ENCODE data around the gene GPR3. TPM values are rescaled to one million over a fixed set of nuclear protein-coding genes. Genes with fewer than 3 reads are reported as not detected.

GPR3 gene
- 3.3 TPM in 2 replicates for total RNA-seq

- intact Hi-C loops (cut with micrococcal nuclease), result loop anchor here (1.0 kb wide), 4 partner anchors 26 to 271 kb away; partner anchors contain the start of genes MAP3K6 and TMEM222
- Mint-ChIP-seq H3K4me1 (peaks cover 13% of the 10 kb centered on the region), H3K27me3 (peaks cover 12% of the 10 kb centered on the region)
Observed at GRCh38 chr1:27392096-27392777, at the start of gene GPR3. Gene GPR3, plus strand, starts transcription at chr1:27392622. Its CDS starts 1,177 bp downstream, at chr1:27393799.

GRCh38 chr1:27342778-27343638 is 49.4 kb upstream of the GPR3 start:
- peak; percentile 93 for DNase-seq
- Mint-ChIP-seq H3K27ac (peak overlapping the region; percentile 87), H3K4me3 (peak overlapping the region; percentile 86), H3K4me1 (peaks cover 61% of the 10 kb centered on the region), H3K27me3 (no peaks in the 10 kb centered on the region), H3K36me3 (ENCODE audit: low read depth) (peaks cover 19% of the 10 kb centered on the region), H3K9me3 (no peaks in the 10 kb centered on the region)
- intact Hi-C loops (cut with micrococcal nuclease), result no loop called here

More at GRCh38 chr1:27392096-27392777, at the start of gene GPR3:
- peak within 1 kb of the TSS; percentile 93 for H3K27ac Mint-ChIP-seq
- peak within 1 kb of the TSS; percentile 87 for H3K4me3 Mint-ChIP-seq
- no peaks in the 10 kb centered on the region for H3K9me3 Mint-ChIP-seq
- peak; percentile 98 for DNase-seq
- H3K36me3 Mint-ChIP-seq (ENCODE audit: low read depth), result no peaks in the 10 kb centered on the region

GRCh38 chr1:27343639-27344025 is 48.8 kb upstream of the GPR3 start:
- peak overlapping the region; percentile 87 for H3K27ac Mint-ChIP-seq
- H3K4me3 Mint-ChIP-seq, result peak overlapping the region; percentile 86
- H3K9me3 Mint-ChIP-seq, result no peaks in the 10 kb centered on the region
- peaks cover 21% of the 10 kb centered on the region for H3K36me3 Mint-ChIP-seq (ENCODE audit: low read depth)
- H3K27me3 Mint-ChIP-seq, result no peaks in the 10 kb centered on the region
- H3K4me1 Mint-ChIP-seq, result peaks cover 62% of the 10 kb centered on the region
- intact Hi-C loops (cut with micrococcal nuclease), result no loop called here
- DNase-seq, result peak; percentile 70

GRCh38 chr1:27345272-27345671 is 47.1 kb upstream of the GPR3 start:
- intact Hi-C loops (cut with micrococcal nuclease), result no loop called here
- H3K27ac Mint-ChIP-seq, result no peak overlapping the region

GRCh38 chr1:27346357-27346756 is 46.1 kb upstream of the GPR3 start:
- peak overlapping the region; percentile 34 for H3K27ac Mint-ChIP-seq
- H3K9me3 Mint-ChIP-seq, result no peaks in the 10 kb centered on the region
- no peak for DNase-seq
- peak overlapping the region; percentile 26 for H3K4me3 Mint-ChIP-seq
- intact Hi-C loops (cut with micrococcal nuclease), result no loop called here
- H3K36me3 Mint-ChIP-seq (ENCODE audit: low read depth), result peaks cover 19% of the 10 kb centered on the region
- peaks cover 39% of the 10 kb centered on the region for H3K4me1 Mint-ChIP-seq
- no peaks in the 10 kb centered on the region for H3K27me3 Mint-ChIP-seq

More at GRCh38 chr1:27345272-27345671, 47.1 kb upstream of the GPR3 start:
- H3K27me3 Mint-ChIP-seq, result no peaks in the 10 kb centered on the region
- DNase-seq, result no peak
- no peaks in the 10 kb centered on the region for H3K9me3 Mint-ChIP-seq
- H3K4me1 Mint-ChIP-seq, result peaks cover 47% of the 10 kb centered on the region
- H3K36me3 Mint-ChIP-seq (ENCODE audit: low read depth), result peaks cover 19% of the 10 kb centered on the region
- H3K4me3 Mint-ChIP-seq, result peak overlapping the region; percentile 27

GRCh38 chr1:27346991-27347624 is 45.3 kb upstream of the GPR3 start:
- H3K4me3 Mint-ChIP-seq, result no peak overlapping the region
- H3K9me3 Mint-ChIP-seq, result no peaks in the 10 kb centered on the region
- no peak overlapping the region for H3K27ac Mint-ChIP-seq
- peaks cover 32% of the 10 kb centered on the region for H3K4me1 Mint-ChIP-seq
- DNase-seq, result no peak
- H3K27me3 Mint-ChIP-seq, result no peaks in the 10 kb centered on the region
- peaks cover 20% of the 10 kb centered on the region for H3K36me3 Mint-ChIP-seq (ENCODE audit: low read depth)
- intact Hi-C loops (cut with micrococcal nuclease), result no loop called here

- intact Hi-C loops (cut with micrococcal nuclease), result loop anchor here (1.0 kb wide), 1 partner anchor 8 kb away; no protein-coding TSS in a partner anchor
- H3K4me3 Mint-ChIP-seq, result peak overlapping the region; percentile 51
- peaks cover 21% of the 10 kb centered on the region for H3K36me3 Mint-ChIP-seq (ENCODE audit: low read depth)
- peaks cover 14% of the 10 kb centered on the region for H3K4me1 Mint-ChIP-seq
- H3K27me3 Mint-ChIP-seq, result no peaks in the 10 kb centered on the region
- H3K27ac Mint-ChIP-seq, result no peak overlapping the region
- peak; percentile 82 for DNase-seq
- H3K9me3 Mint-ChIP-seq, result no peaks in the 10 kb centered on the region
Observed at GRCh38 chr1:27348861-27349783, 43.3 kb upstream of the GPR3 start.

- Mint-ChIP-seq H3K4me3 (no peak overlapping the region), H3K27me3 (no peaks in the 10 kb centered on the region), H3K36me3 (ENCODE audit: low read depth) (peaks cover 19% of the 10 kb centered on the region), H3K9me3 (no peaks in the 10 kb centered on the region), H3K4me1 (peaks cover 9% of the 10 kb centered on the region), H3K27ac (no peak overlapping the region)
- no peak for DNase-seq
- intact Hi-C loops (cut with micrococcal nuclease), result loop anchor here (1.0 kb wide), 1 partner anchor 9 kb away; no protein-coding TSS in a partner anchor
Observed at GRCh38 chr1:27349784-27350662, 42.4 kb upstream of the GPR3 start.

GRCh38 chr1:27350663-27351540 is 41.5 kb upstream of the GPR3 start:
- peaks cover 9% of the 10 kb centered on the region for H3K4me1 Mint-ChIP-seq
- H3K36me3 Mint-ChIP-seq (ENCODE audit: low read depth), result peaks cover 20% of the 10 kb centered on the region
- H3K9me3 Mint-ChIP-seq, result no peaks in the 10 kb centered on the region
- intact Hi-C loops (cut with micrococcal nuclease), result no loop called here
- no peaks in the 10 kb centered on the region for H3K27me3 Mint-ChIP-seq
- H3K27ac Mint-ChIP-seq, result no peak overlapping the region
- no peak for DNase-seq
- no peak overlapping the region for H3K4me3 Mint-ChIP-seq

- Mint-ChIP-seq H3K36me3 (ENCODE audit: low read depth) (peaks cover 16% of the 10 kb centered on the region), H3K27me3 (no peaks in the 10 kb centered on the region), H3K27ac (no peak overlapping the region), H3K4me3 (no peak overlapping the region), H3K9me3 (no peaks in the 10 kb centered on the region), H3K4me1 (peaks cover 8% of the 10 kb centered on the region)
- no peak for DNase-seq
- intact Hi-C loops (cut with micrococcal nuclease), result no loop called here
Observed at GRCh38 chr1:27351541-27352107, 40.8 kb upstream of the GPR3 start.

- no peak for DNase-seq
- H3K4me3 Mint-ChIP-seq, result no peak overlapping the region
- H3K36me3 Mint-ChIP-seq (ENCODE audit: low read depth), result peaks cover 9% of the 10 kb centered on the region
- H3K9me3 Mint-ChIP-seq, result no peaks in the 10 kb centered on the region
- intact Hi-C loops (cut with micrococcal nuclease), result no loop called here
- H3K27ac Mint-ChIP-seq, result no peak overlapping the region
- no peaks in the 10 kb centered on the region for H3K27me3 Mint-ChIP-seq
- peaks cover 14% of the 10 kb centered on the region for H3K4me1 Mint-ChIP-seq
Observed at GRCh38 chr1:27353166-27353565, 39.3 kb upstream of the GPR3 start.

Data from activated CD4-positive, alpha-beta T cell treated with anti-CD3 and anti-CD28 coated beads, Interleukin-2, amount 10 ng/mL, durations not matched to agents 24 days and 14 days (primary cell).